Measurements from ENCODE around the gene TAS2R9. TPM values are rescaled to one million over a fixed set of nuclear protein-coding genes. Genes with fewer than 3 reads are reported as not detected.

TAS2R9 gene
- total RNA-seq, 1 experiment from 2014 or later: not detected

GRCh38 chr12:10826258-10826657, 16.3 kb upstream of the TAS2R9 start, which contains the start of gene TAS2R10:
Gene TAS2R10 (minus strand): TSS chr12:10826358. CDS start chr12:10826269, 89 bp downstream.
- no peaks in the 10 kb centered on the region for H3K9me3 Mint-ChIP-seq (ENCODE audit: unreplicated experiment)

GRCh38 chr12:10824957-10825356, 15.0 kb upstream of the TAS2R9 start:
- POLR2A ChIA-PET: no interaction called here
- DNase-seq: no peak
- TF ChIP-seq CTCF (IDR thresholded peaks at IDR 0.05; ENCODE audit: insufficient read depth in 1 of 2, low read depth in 1 of 2, low read length in 1 of 2, severe bottlenecking in 1 of 2, unreplicated experiment in 1 of 2): no peak
- Histone ChIP-seq H3K4me1 (no peaks in the 10 kb centered on the region), H3K9me3 (no peaks in the 10 kb centered on the region), H3K27me3 (replicated peaks; ENCODE audit: control insufficient read depth, insufficient read depth, low read length) (no peaks in the 10 kb centered on the region), H3K4me3 (ENCODE audit: low read depth, low read length) (no peak overlapping the region), H3K36me3 (ENCODE audit: control insufficient read depth, insufficient read depth, low read length) (no peaks in the 10 kb centered on the region)
- intact Hi-C loops (cut with micrococcal nuclease; ENCODE audit: unreplicated experiment): no loop called here
- H3K27me3 Mint-ChIP-seq (ENCODE audit: insufficient read depth, unreplicated experiment): no peaks in the 10 kb centered on the region
- no peaks in the 10 kb centered on the region for H3K9me3 Mint-ChIP-seq (ENCODE audit: unreplicated experiment)
- H3K4me3 Mint-ChIP-seq (ENCODE audit: unreplicated experiment): no peak overlapping the region
- H3K4me1 Mint-ChIP-seq (ENCODE audit: low read depth, unreplicated experiment): no peaks in the 10 kb centered on the region
- H3K27ac Mint-ChIP-seq (ENCODE audit: unreplicated experiment): no peak overlapping the region
- no TSS peak for BruUV-seq (replicated peaks)
- CTCF ChIA-PET: no interaction called here
- H3K36me3 Mint-ChIP-seq (ENCODE audit: insufficient read depth, unreplicated experiment): no peaks in the 10 kb centered on the region

More at GRCh38 chr12:10826258-10826657, 16.3 kb upstream of the TAS2R9 start, which contains the start of gene TAS2R10:
- POLR2A ChIA-PET: no interaction called here
- TF ChIP-seq CTCF (IDR thresholded peaks at IDR 0.05; ENCODE audit: insufficient read depth in 1 of 2, low read depth in 1 of 2, low read length in 1 of 2, severe bottlenecking in 1 of 2, unreplicated experiment in 1 of 2): no peak
- Mint-ChIP-seq H3K4me1 (ENCODE audit: low read depth, unreplicated experiment) (no peaks in the 10 kb centered on the region), H3K27ac (ENCODE audit: unreplicated experiment) (no peak within 1 kb of the TSS), H3K4me3 (ENCODE audit: unreplicated experiment) (no peak within 1 kb of the TSS), H3K36me3 (ENCODE audit: insufficient read depth, unreplicated experiment) (no peaks in the 10 kb centered on the region), H3K27me3 (ENCODE audit: insufficient read depth, unreplicated experiment) (no peaks in the 10 kb centered on the region)
- H3K36me3 ChIP-seq (ENCODE audit: control insufficient read depth, insufficient read depth, low read length): no peaks in the 10 kb centered on the region
- intact Hi-C loops (cut with micrococcal nuclease; ENCODE audit: unreplicated experiment): no loop called here
- H3K4me3 ChIP-seq (ENCODE audit: low read depth, low read length): no peak within 1 kb of the TSS
- no peaks in the 10 kb centered on the region for H3K27me3 ChIP-seq (replicated peaks; ENCODE audit: control insufficient read depth, insufficient read depth, low read length)
- DNase-seq: no peak
- H3K9me3 ChIP-seq: no peaks in the 10 kb centered on the region
- no peaks in the 10 kb centered on the region for H3K4me1 ChIP-seq
- CTCF ChIA-PET: no interaction called here
- BruUV-seq (replicated peaks): no TSS peak

- Histone ChIP-seq H3K4me1 (no peaks in the 10 kb centered on the region), H3K36me3 (ENCODE audit: control insufficient read depth, insufficient read depth, low read length) (no peaks in the 10 kb centered on the region), H3K27me3 (replicated peaks; ENCODE audit: control insufficient read depth, insufficient read depth, low read length) (no peaks in the 10 kb centered on the region; the same call in 1 of the 2 replicates), H3K4me3 (ENCODE audit: low read depth, low read length) (no peak overlapping the region), H3K9me3 (peaks cover 9% of the 10 kb centered on the region)
- POLR2A ChIA-PET: no interaction called here
- BruUV-seq (replicated peaks): no TSS peak
- H3K4me1 Mint-ChIP-seq (ENCODE audit: low read depth, unreplicated experiment): no peaks in the 10 kb centered on the region
- peaks cover 5% of the 10 kb centered on the region for H3K27me3 Mint-ChIP-seq (ENCODE audit: insufficient read depth, unreplicated experiment)
- CTCF ChIA-PET: no interaction called here
- H3K36me3 Mint-ChIP-seq (ENCODE audit: insufficient read depth, unreplicated experiment): no peaks in the 10 kb centered on the region
- intact Hi-C loops (cut with micrococcal nuclease; ENCODE audit: unreplicated experiment): no loop called here
- DNase-seq: no peak
- no peak for TF ChIP-seq CTCF (IDR thresholded peaks at IDR 0.05; ENCODE audit: insufficient read depth in 1 of 2, low read depth in 1 of 2, low read length in 1 of 2, severe bottlenecking in 1 of 2, unreplicated experiment in 1 of 2)
- H3K9me3 Mint-ChIP-seq (ENCODE audit: unreplicated experiment): no peaks in the 10 kb centered on the region
- no peak overlapping the region for H3K4me3 Mint-ChIP-seq (ENCODE audit: unreplicated experiment)
- H3K27ac Mint-ChIP-seq (ENCODE audit: unreplicated experiment): no peak overlapping the region
These were observed 2.0 kb upstream of the TAS2R9 start for GRCh38 chr12:10811883-10812536.

Measured in Caco-2 (cell line).